ENCODE results near the gene VMAC. TPM values are rescaled to one million over a fixed set of nuclear protein-coding genes. Genes with fewer than 3 reads are reported as not detected.

Gene VMAC
- total and polyA plus RNA-seq, 5 donors from 2014 or later: 4.9 to 25.0 (median 8.1) TPM

DNA sequence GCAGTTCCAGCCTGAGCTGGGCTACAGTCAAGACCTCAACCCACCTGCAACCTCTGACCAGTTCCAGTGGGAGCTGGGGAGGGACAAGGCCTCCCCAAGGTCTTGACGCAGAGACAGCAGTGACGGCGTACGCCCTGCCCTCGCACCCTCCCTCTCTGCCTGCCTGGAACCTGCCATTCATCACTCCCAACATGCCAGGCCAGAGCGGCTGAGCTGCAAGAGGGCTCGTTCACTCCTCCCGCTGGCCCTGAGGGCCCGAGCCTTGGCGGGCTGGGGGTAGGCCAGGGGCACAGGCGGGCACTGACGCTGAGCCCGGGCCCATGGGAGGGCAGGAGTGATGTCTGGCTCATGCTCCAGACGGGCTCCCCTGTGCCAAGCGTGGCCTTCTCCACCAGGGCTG lies 9.3 kb upstream of the VMAC start:
- peaks cover 4% of the 10 kb centered on the region for H3K36me3 Mint-ChIP-seq
- no peak overlapping the region for H3K27ac Mint-ChIP-seq
- no peak overlapping the region for H3K4me3 Mint-ChIP-seq
- DNase-seq: no peak
- Histone ChIP-seq H3K27me3 (ENCODE audit: control insufficient read depth, insufficient read depth, low read length) (no peaks in the 10 kb centered on the region), H3K9me3 (ENCODE audit: control insufficient read depth in 2 of 2, low read length in 2 of 2) (no peaks in the 10 kb centered on the region), H3K27ac (ENCODE audit: insufficient read depth, low read length, poor library complexity, severe bottlenecking) (no peak overlapping the region), H3K4me1 (ENCODE audit: control insufficient read depth, insufficient read depth, low read length, poor library complexity, severe bottlenecking) (peaks cover 5% of the 10 kb centered on the region), H3K36me3 (ENCODE audit: control insufficient read depth, insufficient read depth, low read length) (peaks cover 30% of the 10 kb centered on the region), H3K4me3 (ENCODE audit: low read depth, low read length) (no peak overlapping the region)
- peaks cover 0 to 15% (median 5%) of the 10 kb centered on the region in 4 donors for H3K4me1 Mint-ChIP-seq
- no peaks in the 10 kb centered on the region for H3K9me3 Mint-ChIP-seq
- no peak for ATAC-seq (ENCODE audit: low read depth in 2 of 2)
- H3K27me3 Mint-ChIP-seq: no peaks in the 10 kb centered on the region

DNA sequence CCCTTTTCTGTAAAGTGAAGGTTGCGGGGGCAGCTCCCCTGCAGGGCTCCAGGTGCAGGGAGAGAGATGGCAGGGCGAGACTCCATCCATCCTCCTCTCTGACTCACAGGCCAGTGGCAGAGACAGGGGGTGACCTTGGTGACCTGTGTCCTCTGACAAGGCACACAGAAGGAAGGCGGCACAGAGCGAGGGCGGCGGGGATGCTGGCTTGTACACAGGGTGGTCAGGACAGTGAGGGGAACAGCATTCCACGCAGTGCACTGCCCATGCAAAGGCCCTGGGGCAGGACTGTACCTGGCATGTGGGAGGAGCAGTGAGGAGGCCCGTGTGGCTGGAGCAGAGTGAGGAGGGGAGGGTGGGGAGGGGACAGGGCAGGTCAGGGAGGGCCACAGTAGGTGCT lies 8.8 kb upstream of the VMAC start:
- Histone ChIP-seq H3K27ac (ENCODE audit: insufficient read depth, low read length, poor library complexity, severe bottlenecking) (no peak overlapping the region), H3K36me3 (ENCODE audit: control insufficient read depth, insufficient read depth, low read length) (peaks cover 30% of the 10 kb centered on the region), H3K9me3 (ENCODE audit: control insufficient read depth in 2 of 2, low read length in 2 of 2) (no peaks in the 10 kb centered on the region), H3K4me3 (ENCODE audit: low read depth, low read length) (no peak overlapping the region), H3K4me1 (ENCODE audit: control insufficient read depth, insufficient read depth, low read length, poor library complexity, severe bottlenecking) (peaks cover 5% of the 10 kb centered on the region), H3K27me3 (ENCODE audit: control insufficient read depth, insufficient read depth, low read length) (no peaks in the 10 kb centered on the region)
- H3K27ac Mint-ChIP-seq: no peak overlapping the region
- no peak for ATAC-seq (ENCODE audit: low read depth in 2 of 2)
- peaks cover 5% of the 10 kb centered on the region for H3K36me3 Mint-ChIP-seq
- peaks cover 0 to 16% (median 5%) of the 10 kb centered on the region in 4 donors for H3K4me1 Mint-ChIP-seq
- no peak for DNase-seq
- H3K9me3 Mint-ChIP-seq: no peaks in the 10 kb centered on the region
- H3K4me3 Mint-ChIP-seq: peak overlapping the region in 2 of 4 donors; percentile 15 to 71
- no peaks in the 10 kb centered on the region for H3K27me3 Mint-ChIP-seq

- peak overlapping the region in 1 of 4 donors; percentile 15 for H3K4me3 Mint-ChIP-seq
- no peak overlapping the region for H3K27ac Mint-ChIP-seq
- DNase-seq (no peak), ATAC-seq (ENCODE audit: low read depth in 2 of 2) (no peak)
- Histone ChIP-seq H3K27ac (ENCODE audit: insufficient read depth, low read length, poor library complexity, severe bottlenecking) (no peak overlapping the region), H3K36me3 (ENCODE audit: control insufficient read depth, insufficient read depth, low read length) (peaks cover 30% of the 10 kb centered on the region), H3K27me3 (ENCODE audit: control insufficient read depth, insufficient read depth, low read length) (no peaks in the 10 kb centered on the region), H3K9me3 (ENCODE audit: control insufficient read depth in 2 of 2, low read length in 2 of 2) (no peaks in the 10 kb centered on the region), H3K4me1 (ENCODE audit: control insufficient read depth, insufficient read depth, low read length, poor library complexity, severe bottlenecking) (peaks cover 7% of the 10 kb centered on the region), H3K4me3 (ENCODE audit: low read depth, low read length) (no peak overlapping the region)
- no peaks in the 10 kb centered on the region for H3K9me3 Mint-ChIP-seq
- H3K4me1 Mint-ChIP-seq: peaks cover 0 to 22% (median 9%) of the 10 kb centered on the region in 4 donors
- H3K27me3 Mint-ChIP-seq: no peaks in the 10 kb centered on the region
- H3K36me3 Mint-ChIP-seq: peaks cover 9% of the 10 kb centered on the region
These were observed 8.2 kb upstream of the VMAC start for GRCh38 chr19:5896365-5897076.

DNA sequence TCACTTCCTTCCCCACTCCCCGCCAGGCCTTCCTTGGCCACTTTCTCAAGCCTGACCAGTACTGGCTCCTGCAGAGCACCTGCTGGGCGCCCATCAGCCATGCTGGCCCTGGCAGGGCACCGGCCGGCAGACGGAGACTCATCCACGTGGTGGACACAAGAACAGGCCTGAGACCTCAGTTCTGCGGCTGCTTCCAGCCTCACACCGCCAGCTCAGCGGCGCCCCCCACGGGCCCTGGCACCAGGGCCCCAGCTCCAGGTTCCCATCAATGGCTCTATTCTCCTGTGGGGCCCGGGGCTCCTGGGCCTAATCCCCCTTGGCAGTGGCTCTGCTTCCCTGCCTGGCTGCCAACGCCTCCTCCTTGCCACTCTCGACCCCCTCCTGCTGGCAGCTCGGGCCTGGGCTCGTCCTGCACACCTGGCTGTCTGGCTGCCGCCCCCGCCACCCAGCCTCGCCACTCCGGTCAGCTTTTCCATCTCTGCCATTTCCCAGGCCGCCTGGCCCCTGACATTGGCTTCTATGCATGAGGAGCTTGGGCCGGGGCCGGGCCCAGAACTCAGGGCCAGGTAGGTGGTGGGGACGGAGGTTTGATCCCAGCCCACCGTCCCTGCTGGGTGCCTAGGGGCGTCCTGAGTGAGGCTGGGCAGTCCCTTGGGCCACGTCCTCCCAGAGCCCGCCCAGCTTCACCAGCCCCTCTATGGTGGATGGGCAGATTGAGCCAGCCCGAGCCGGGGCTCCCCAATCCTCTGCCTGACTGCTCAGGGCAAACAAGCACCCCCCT lies 7.3 kb upstream of the VMAC start:
- H3K9me3 Mint-ChIP-seq: no peaks in the 10 kb centered on the region

GRCh38 chr19:5899728-5900526 lies 4.7 kb upstream of the VMAC start:
- Mint-ChIP-seq H3K27me3 (peaks cover 4% of the 10 kb centered on the region), H3K4me3 (peak overlapping the region in 3 of 4 donors; percentile 49 to 74 (median 50)), H3K36me3 (peaks cover 9% of the 10 kb centered on the region), H3K9me3 (no peaks in the 10 kb centered on the region), H3K4me1 (peaks cover 0 to 41% (median 15%) of the 10 kb centered on the region in 4 donors), H3K27ac (peak overlapping the region in 1 of 3 donors; percentile 17)
- ATAC-seq (ENCODE audit: low read depth in 2 of 2) (no peak), DNase-seq (no peak)
- Histone ChIP-seq H3K4me1 (ENCODE audit: control insufficient read depth, insufficient read depth, low read length, poor library complexity, severe bottlenecking) (peaks cover 19% of the 10 kb centered on the region), H3K27me3 (ENCODE audit: control insufficient read depth, insufficient read depth, low read length) (no peaks in the 10 kb centered on the region), H3K36me3 (ENCODE audit: control insufficient read depth, insufficient read depth, low read length) (peaks cover 29% of the 10 kb centered on the region), H3K9me3 (ENCODE audit: control insufficient read depth in 2 of 2, low read length in 2 of 2) (no peaks in the 10 kb centered on the region), H3K27ac (ENCODE audit: insufficient read depth, low read length, poor library complexity, severe bottlenecking) (no peak overlapping the region), H3K4me3 (ENCODE audit: low read depth, low read length) (no peak overlapping the region)

More for the DNA sequence above, 7.3 kb upstream of the VMAC start:
- Mint-ChIP-seq H3K27me3 (no peaks in the 10 kb centered on the region), H3K4me3 (no peak overlapping the region), H3K27ac (no peak overlapping the region), H3K4me1 (peaks cover 0 to 24% (median 9%) of the 10 kb centered on the region in 4 donors), H3K36me3 (peaks cover 9% of the 10 kb centered on the region)
- ATAC-seq (ENCODE audit: low read depth in 2 of 2) (no peak), DNase-seq (no peak)
- no peaks in the 10 kb centered on the region for H3K27me3 ChIP-seq (ENCODE audit: control insufficient read depth, insufficient read depth, low read length)
- peaks cover 30% of the 10 kb centered on the region for H3K36me3 ChIP-seq (ENCODE audit: control insufficient read depth, insufficient read depth, low read length)
- H3K27ac ChIP-seq (ENCODE audit: insufficient read depth, low read length, poor library complexity, severe bottlenecking): no peak overlapping the region
- peaks cover 8% of the 10 kb centered on the region for H3K4me1 ChIP-seq (ENCODE audit: control insufficient read depth, insufficient read depth, low read length, poor library complexity, severe bottlenecking)
- no peak overlapping the region for H3K4me3 ChIP-seq (ENCODE audit: low read depth, low read length)
- H3K9me3 ChIP-seq (ENCODE audit: control insufficient read depth in 2 of 2, low read length in 2 of 2): no peaks in the 10 kb centered on the region

DNA sequence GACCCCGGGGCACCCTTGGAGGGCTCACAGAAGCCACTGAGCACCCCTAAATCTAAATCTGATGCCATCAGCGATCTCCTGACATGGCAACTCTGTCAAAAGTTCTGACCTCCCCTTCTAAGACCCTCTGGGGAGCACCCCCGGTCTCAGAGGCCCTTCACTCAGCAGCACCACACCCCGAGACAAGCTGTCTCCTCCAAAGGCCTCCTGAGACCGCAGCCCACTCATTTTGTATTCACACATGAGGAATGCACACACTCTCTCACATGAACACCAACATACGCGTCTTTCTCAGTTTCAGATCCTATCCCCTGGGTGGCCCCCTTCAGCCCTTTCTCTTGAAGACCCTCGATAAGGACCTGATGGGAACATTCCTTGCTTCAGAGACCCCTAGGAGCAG lies 3.7 kb upstream of the VMAC start:
- Mint-ChIP-seq H3K36me3 (peaks cover 9% of the 10 kb centered on the region), H3K4me3 (peak overlapping the region; percentile 53 to 79 (median 70)), H3K27ac (peak overlapping the region in 2 of 3 donors; percentile 62 to 71), H3K9me3 (no peaks in the 10 kb centered on the region), H3K27me3 (peaks cover 4% of the 10 kb centered on the region), H3K4me1 (peaks cover 0 to 49% (median 15%) of the 10 kb centered on the region in 4 donors)
- H3K27me3 ChIP-seq (ENCODE audit: control insufficient read depth, insufficient read depth, low read length): no peaks in the 10 kb centered on the region
- peaks cover 19% of the 10 kb centered on the region for H3K36me3 ChIP-seq (ENCODE audit: control insufficient read depth, insufficient read depth, low read length)
- no peak for DNase-seq
- H3K4me3 ChIP-seq (ENCODE audit: low read depth, low read length): no peak overlapping the region
- peaks cover 30% of the 10 kb centered on the region for H3K4me1 ChIP-seq (ENCODE audit: control insufficient read depth, insufficient read depth, low read length, poor library complexity, severe bottlenecking)
- H3K9me3 ChIP-seq (ENCODE audit: control insufficient read depth in 2 of 2, low read length in 2 of 2): no peaks in the 10 kb centered on the region
- no peak overlapping the region for H3K27ac ChIP-seq (ENCODE audit: insufficient read depth, low read length, poor library complexity, severe bottlenecking)
- no peak for ATAC-seq (ENCODE audit: low read depth in 2 of 2)

- Mint-ChIP-seq H3K4me1 (peaks cover 0 to 62% (median 26%) of the 10 kb centered on the region in 4 donors), H3K36me3 (peaks cover 13% of the 10 kb centered on the region), H3K27ac (peak overlapping the region; percentile 96 to 100 (median 99)), H3K9me3 (no peaks in the 10 kb centered on the region), H3K27me3 (peaks cover 4% of the 10 kb centered on the region), H3K4me3 (peak overlapping the region; percentile 94 to 99 (median 98))
- peak in 1 of 3 donors; percentile 18 for DNase-seq
- H3K4me1 ChIP-seq (ENCODE audit: control insufficient read depth, insufficient read depth, low read length, poor library complexity, severe bottlenecking): peaks cover 33% of the 10 kb centered on the region
- H3K36me3 ChIP-seq (ENCODE audit: control insufficient read depth, insufficient read depth, low read length): peaks cover 7% of the 10 kb centered on the region
- H3K4me3 ChIP-seq (ENCODE audit: low read depth, low read length): peak overlapping the region; percentile 90
- H3K27me3 ChIP-seq (ENCODE audit: control insufficient read depth, insufficient read depth, low read length): no peaks in the 10 kb centered on the region
- no peaks in the 10 kb centered on the region for H3K9me3 ChIP-seq (ENCODE audit: control insufficient read depth in 2 of 2, low read length in 2 of 2)
- peak overlapping the region; percentile 95 for H3K27ac ChIP-seq (ENCODE audit: insufficient read depth, low read length, poor library complexity, severe bottlenecking)
- ATAC-seq (ENCODE audit: low read depth in 2 of 2): no peak
These were observed 1.5 kb upstream of the VMAC start for GRCh38 chr19:5903056-5903623.
